ENCODE data around the gene SLC30A3.

SLC30A3 gene

GRCh38 chr2:27264253-27264752, 1.5 kb upstream of the SLC30A3 start:
- H3K4me3 Mint-ChIP-seq: peak overlapping the region; percentile 85 to 87 (median 86)
- H3K27me3 Mint-ChIP-seq (ENCODE audit: low read depth): peaks cover 26% of the 10 kb centered on the region
- TF ChIP-seq CTCF (IDR thresholded peaks at IDR 0.05; ENCODE audit: unreplicated experiment in 3 of 3): no peak
- peaks cover 34% of the 10 kb centered on the region for H3K4me1 Mint-ChIP-seq
- no peaks in the 10 kb centered on the region for H3K9me3 Mint-ChIP-seq
- H3K36me3 Mint-ChIP-seq (ENCODE audit: low read depth): no peaks in the 10 kb centered on the region
- no peak overlapping the region for H3K27ac Mint-ChIP-seq

- Mint-ChIP-seq H3K9me3 (no peaks in the 10 kb centered on the region), H3K4me3 (peak overlapping the region; percentile 85 to 87 (median 86)), H3K27ac (no peak overlapping the region), H3K27me3 (ENCODE audit: low read depth) (peaks cover 32% of the 10 kb centered on the region), H3K36me3 (ENCODE audit: low read depth) (no peaks in the 10 kb centered on the region), H3K4me1 (peaks cover 34% of the 10 kb centered on the region)
- TF ChIP-seq CTCF (IDR thresholded peaks at IDR 0.05; ENCODE audit: unreplicated experiment in 3 of 3): no peak
Observed at GRCh38 chr2:27263287-27264252, 723 bp upstream of the SLC30A3 start.

GRCh38 chr2:27261926-27262298, 935 bp downstream of the SLC30A3 start:
- TF ChIP-seq CTCF (IDR thresholded peaks at IDR 0.05; ENCODE audit: unreplicated experiment in 3 of 3): no peak
- Mint-ChIP-seq H3K27me3 (ENCODE audit: low read depth) (peaks cover 46% of the 10 kb centered on the region), H3K9me3 (no peaks in the 10 kb centered on the region), H3K4me3 (peak overlapping the region; percentile 69 to 82 (median 71)), H3K4me1 (peaks cover 34% of the 10 kb centered on the region), H3K36me3 (ENCODE audit: low read depth) (no peaks in the 10 kb centered on the region), H3K27ac (no peak overlapping the region)

GRCh38 chr2:27261241-27261925, 1.5 kb downstream of the SLC30A3 start:
- no peaks in the 10 kb centered on the region for H3K36me3 Mint-ChIP-seq (ENCODE audit: low read depth)
- no peaks in the 10 kb centered on the region for H3K9me3 Mint-ChIP-seq
- peak overlapping the region; percentile 69 to 82 (median 71) for H3K4me3 Mint-ChIP-seq
- peaks cover 46% of the 10 kb centered on the region for H3K27me3 Mint-ChIP-seq (ENCODE audit: low read depth)
- peak overlapping the region in 1 of 3 experiments; percentile 9 for H3K27ac Mint-ChIP-seq
- peaks cover 34% of the 10 kb centered on the region for H3K4me1 Mint-ChIP-seq
- TF ChIP-seq CTCF (IDR thresholded peaks at IDR 0.05; ENCODE audit: unreplicated experiment in 3 of 3): no peak

GRCh38 chr2:27258051-27258450, 4.8 kb downstream of the SLC30A3 start:
- H3K36me3 Mint-ChIP-seq (ENCODE audit: low read depth): no peaks in the 10 kb centered on the region
- H3K9me3 Mint-ChIP-seq: no peaks in the 10 kb centered on the region
- peaks cover 32% of the 10 kb centered on the region for H3K4me1 Mint-ChIP-seq
- no peak overlapping the region for H3K4me3 Mint-ChIP-seq
- peaks cover 61% of the 10 kb centered on the region for H3K27me3 Mint-ChIP-seq (ENCODE audit: low read depth)
- no peak overlapping the region for H3K27ac Mint-ChIP-seq
- TF ChIP-seq CTCF (IDR thresholded peaks at IDR 0.05; ENCODE audit: unreplicated experiment in 3 of 3): no peak
